ENCODE data around the gene PPFIBP1.

DNA sequence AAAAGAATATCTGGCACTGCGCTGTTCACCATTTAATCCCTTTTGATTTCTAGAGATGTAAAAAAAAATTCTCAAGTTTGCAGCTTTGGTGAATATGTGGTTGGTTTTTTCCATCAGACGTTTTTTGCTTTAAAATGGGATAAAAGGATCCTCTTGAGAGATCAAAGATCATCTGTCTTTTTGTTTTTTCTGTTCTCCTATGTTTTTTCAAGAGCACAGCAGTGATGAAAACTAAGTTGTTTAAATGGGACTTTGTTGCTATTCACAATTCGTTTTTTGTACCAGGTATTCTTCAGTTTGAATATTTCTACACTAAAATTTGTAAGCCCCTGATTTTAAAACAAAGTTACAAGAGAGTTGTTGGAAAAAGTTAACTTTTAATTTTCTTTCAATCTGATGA lies 142.5 kb downstream of the PPFIBP1 start:
- TF ChIP-seq CTCF (IDR thresholded peaks at IDR 0.05; ENCODE audit: low read length) = no peak
- TF ChIP-seq EZH2 (optimal IDR thresholded peaks at IDR 0.05; ENCODE audit: low read depth, low read length) = no peak

Measured in MM.1S (cell line).